ENCODE measurements around the gene EHBP1L1.

GRCh38 chr11:65563601-65564000 lies 12.3 kb upstream of the EHBP1L1 start:
- TF ChIP-seq, protein P1, sequence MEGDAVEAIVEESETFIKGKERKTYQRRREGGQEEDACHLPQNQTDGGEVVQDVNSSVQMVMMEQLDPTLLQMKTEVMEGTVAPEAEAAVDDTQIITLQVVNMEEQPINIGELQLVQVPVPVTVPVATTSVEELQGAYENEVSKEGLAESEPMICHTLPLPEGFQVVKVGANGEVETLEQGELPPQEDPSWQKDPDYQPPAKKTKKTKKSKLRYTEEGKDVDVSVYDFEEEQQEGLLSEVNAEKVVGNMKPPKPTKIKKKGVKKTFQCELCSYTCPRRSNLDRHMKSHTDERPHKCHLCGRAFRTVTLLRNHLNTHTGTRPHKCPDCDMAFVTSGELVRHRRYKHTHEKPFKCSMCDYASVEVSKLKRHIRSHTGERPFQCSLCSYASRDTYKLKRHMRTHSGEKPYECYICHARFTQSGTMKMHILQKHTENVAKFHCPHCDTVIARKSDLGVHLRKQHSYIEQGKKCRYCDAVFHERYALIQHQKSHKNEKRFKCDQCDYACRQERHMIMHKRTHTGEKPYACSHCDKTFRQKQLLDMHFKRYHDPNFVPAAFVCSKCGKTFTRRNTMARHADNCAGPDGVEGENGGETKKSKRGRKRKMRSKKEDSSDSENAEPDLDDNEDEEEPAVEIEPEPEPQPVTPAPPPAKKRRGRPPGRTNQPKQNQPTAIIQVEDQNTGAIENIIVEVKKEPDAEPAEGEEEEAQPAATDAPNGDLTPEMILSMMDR (IDR thresholded peaks at IDR 0.05), result no peak
- TF ChIP-seq POLR2A (IDR thresholded peaks at IDR 0.05), result no peak

Measured in lower leg skin (tissue), 3 donors.